ENCODE measurements around the gene DUS2.

DNA sequence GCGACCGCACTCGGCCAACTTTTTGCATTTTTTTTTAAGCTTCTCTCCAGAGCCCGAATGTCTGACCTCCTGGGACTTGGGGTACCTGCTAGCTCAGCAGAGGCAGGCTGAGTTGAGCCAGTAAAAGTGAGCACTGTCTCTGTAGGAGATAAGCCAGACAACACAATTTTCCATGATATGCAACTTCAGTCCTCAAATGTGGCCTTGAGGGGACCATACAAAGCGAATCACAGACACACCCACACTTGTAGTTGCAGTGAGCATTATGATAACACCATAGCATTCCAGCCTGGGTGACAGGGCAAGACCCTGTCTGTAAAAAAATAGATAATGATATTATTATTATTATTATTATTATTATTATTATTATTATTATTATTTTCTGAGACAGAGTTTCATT is 26.4 kb upstream of the DUS2 start:
- no peak for TF ChIP-seq POLR2AphosphoS5 (IDR thresholded peaks at IDR 0.05)
- TF ChIP-seq, protein P1, sequence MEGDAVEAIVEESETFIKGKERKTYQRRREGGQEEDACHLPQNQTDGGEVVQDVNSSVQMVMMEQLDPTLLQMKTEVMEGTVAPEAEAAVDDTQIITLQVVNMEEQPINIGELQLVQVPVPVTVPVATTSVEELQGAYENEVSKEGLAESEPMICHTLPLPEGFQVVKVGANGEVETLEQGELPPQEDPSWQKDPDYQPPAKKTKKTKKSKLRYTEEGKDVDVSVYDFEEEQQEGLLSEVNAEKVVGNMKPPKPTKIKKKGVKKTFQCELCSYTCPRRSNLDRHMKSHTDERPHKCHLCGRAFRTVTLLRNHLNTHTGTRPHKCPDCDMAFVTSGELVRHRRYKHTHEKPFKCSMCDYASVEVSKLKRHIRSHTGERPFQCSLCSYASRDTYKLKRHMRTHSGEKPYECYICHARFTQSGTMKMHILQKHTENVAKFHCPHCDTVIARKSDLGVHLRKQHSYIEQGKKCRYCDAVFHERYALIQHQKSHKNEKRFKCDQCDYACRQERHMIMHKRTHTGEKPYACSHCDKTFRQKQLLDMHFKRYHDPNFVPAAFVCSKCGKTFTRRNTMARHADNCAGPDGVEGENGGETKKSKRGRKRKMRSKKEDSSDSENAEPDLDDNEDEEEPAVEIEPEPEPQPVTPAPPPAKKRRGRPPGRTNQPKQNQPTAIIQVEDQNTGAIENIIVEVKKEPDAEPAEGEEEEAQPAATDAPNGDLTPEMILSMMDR (IDR thresholded peaks at IDR 0.05), result no peak

All from stomach (tissue), 4 donors.